Endothelial cell (in vitro differentiated cells): Measurements from ENCODE around the gene EXT2. TPM values are rescaled to one million over a fixed set of nuclear protein-coding genes. Genes with fewer than 3 reads are reported as not detected.

Source experiments
- DNase-seq: peaks from one replicate; pipeline ENCODE4 v3.0.0; 2021; ENCODE audit warnings: low spot score
- H3K27ac Mint-ChIP-seq: one replicate; pipeline ENCODE4 v1.8.0; 2021; ENCODE audit warnings: mixed read lengths, inconsistent platforms; ENCODE audit not compliant: unreplicated experiment
- H3K27me3 Mint-ChIP-seq: one replicate; pipeline ENCODE4 v1.8.0; 2021; ENCODE audit warnings: mild to moderate bottlenecking, moderate library complexity, mixed read lengths, inconsistent platforms; ENCODE audit not compliant: unreplicated experiment
- H3K36me3 Mint-ChIP-seq: one replicate; pipeline ENCODE4 v1.8.0; 2021; ENCODE audit warnings: mild to moderate bottlenecking, low read depth, mixed read lengths, inconsistent platforms; ENCODE audit not compliant: unreplicated experiment
- H3K4me1 Mint-ChIP-seq: one replicate; pipeline ENCODE4 v1.8.0; 2021; ENCODE audit warnings: mild to moderate bottlenecking, mixed read lengths, inconsistent platforms; ENCODE audit not compliant: unreplicated experiment
- H3K4me3 Mint-ChIP-seq: one replicate; pipeline ENCODE4 v1.8.0; 2021; ENCODE audit warnings: mild to moderate bottlenecking, mixed read lengths, inconsistent platforms; ENCODE audit not compliant: unreplicated experiment
- H3K9me3 Mint-ChIP-seq: one replicate; pipeline ENCODE4 v1.8.0; 2021; ENCODE audit warnings: mixed read lengths, inconsistent platforms; ENCODE audit not compliant: unreplicated experiment
- CTCF ChIP-seq: fragments of 200-600 bp; sonication (generic); IDR thresholded peaks from one replicate; pipeline ENCODE4 v1.5.0; 2021; ENCODE audit warnings: antibody characterized with exemption; ENCODE audit not compliant: unreplicated experiment
- total RNA-seq: library from RNA; stranded (reverse); fragmentation: NEBNext Ultra II Directional; extraction: Animal tissue kit (Norgen Biotek cat#: 25700); gene quantifications from one replicate; pipeline ENCODE4 v1.2.1, GENCODE V29; 2021; ENCODE audit not compliant: unreplicated experiment

The EXT2 gene
- total RNA-seq, 1 donor from 2014 or later = 96.8 TPM

GRCh38 chr11:44277196-44278090, 182.0 kb downstream of the EXT2 start:
- no peaks in the 10 kb centered on the region for H3K36me3 Mint-ChIP-seq
- no peak for DNase-seq
- peaks cover 2% of the 10 kb centered on the region for H3K27me3 Mint-ChIP-seq
- H3K9me3 Mint-ChIP-seq = no peaks in the 10 kb centered on the region
- H3K4me1 Mint-ChIP-seq = peaks cover 2% of the 10 kb centered on the region
- no peak overlapping the region for H3K27ac Mint-ChIP-seq
- no peak for TF ChIP-seq CTCF
- no peak overlapping the region for H3K4me3 Mint-ChIP-seq

- H3K4me1 Mint-ChIP-seq = peaks cover 2% of the 10 kb centered on the region
- H3K4me3 Mint-ChIP-seq = no peak overlapping the region
- no peak for DNase-seq
- H3K36me3 Mint-ChIP-seq = no peaks in the 10 kb centered on the region
- peaks cover 2% of the 10 kb centered on the region for H3K27me3 Mint-ChIP-seq
- no peaks in the 10 kb centered on the region for H3K9me3 Mint-ChIP-seq
- no peak for TF ChIP-seq CTCF
- H3K27ac Mint-ChIP-seq = no peak overlapping the region
Measured at GRCh38 chr11:44279483-44279882, 184.0 kb downstream of the EXT2 start.

GRCh38 chr11:44280257-44280656, 184.8 kb downstream of the EXT2 start:
- Mint-ChIP-seq H3K4me1 (peaks cover 2% of the 10 kb centered on the region), H3K4me3 (no peak overlapping the region), H3K9me3 (no peaks in the 10 kb centered on the region), H3K27ac (no peak overlapping the region), H3K27me3 (peaks cover 3% of the 10 kb centered on the region), H3K36me3 (no peaks in the 10 kb centered on the region)
- DNase-seq = no peak
- no peak for TF ChIP-seq CTCF

- no peak for TF ChIP-seq CTCF
- Mint-ChIP-seq H3K36me3 (no peaks in the 10 kb centered on the region), H3K4me1 (no peaks in the 10 kb centered on the region), H3K9me3 (no peaks in the 10 kb centered on the region), H3K27ac (no peak overlapping the region), H3K4me3 (no peak overlapping the region), H3K27me3 (peaks cover 6% of the 10 kb centered on the region)
- no peak for DNase-seq
Measured at GRCh38 chr11:44281151-44281550, 185.7 kb downstream of the EXT2 start.

- no peak for TF ChIP-seq CTCF
- DNase-seq = no peak
Measured at GRCh38 chr11:44282620-44283019, 187.1 kb downstream of the EXT2 start.

More at GRCh38 chr11:44282620-44283019, 187.1 kb downstream of the EXT2 start:
- Mint-ChIP-seq H3K27ac (no peak overlapping the region), H3K27me3 (peaks cover 6% of the 10 kb centered on the region), H3K4me1 (no peaks in the 10 kb centered on the region), H3K36me3 (no peaks in the 10 kb centered on the region), H3K9me3 (no peaks in the 10 kb centered on the region), H3K4me3 (no peak overlapping the region)
